ENCODE measurements around the gene WLS. TPM values are rescaled to one million over a fixed set of nuclear protein-coding genes. Genes with fewer than 3 reads are reported as not detected.
A peak's percentile ranks its signal among the peaks of the same experiment; 100 is the strongest.

WLS gene
- total RNA-seq, 1 donor from 2014 or later, result 29.9 TPM

GRCh38 chr1:68180441-68181164 lies 51.7 kb downstream of the WLS start:
- Histone ChIP-seq H3K36me3 (no peaks in the 10 kb centered on the region), H3K27me3 (no peaks in the 10 kb centered on the region), H3K27ac (no peak overlapping the region), H3K4me1 (peaks cover 0 to 26% of the 10 kb centered on the region in 2 donors), H3K9me3 (no peaks in the 10 kb centered on the region), H3K4me3 (no peak overlapping the region)
- intact Hi-C loops (cut with DNase I), result no loop called here
- TF ChIP-seq, protein P1, sequence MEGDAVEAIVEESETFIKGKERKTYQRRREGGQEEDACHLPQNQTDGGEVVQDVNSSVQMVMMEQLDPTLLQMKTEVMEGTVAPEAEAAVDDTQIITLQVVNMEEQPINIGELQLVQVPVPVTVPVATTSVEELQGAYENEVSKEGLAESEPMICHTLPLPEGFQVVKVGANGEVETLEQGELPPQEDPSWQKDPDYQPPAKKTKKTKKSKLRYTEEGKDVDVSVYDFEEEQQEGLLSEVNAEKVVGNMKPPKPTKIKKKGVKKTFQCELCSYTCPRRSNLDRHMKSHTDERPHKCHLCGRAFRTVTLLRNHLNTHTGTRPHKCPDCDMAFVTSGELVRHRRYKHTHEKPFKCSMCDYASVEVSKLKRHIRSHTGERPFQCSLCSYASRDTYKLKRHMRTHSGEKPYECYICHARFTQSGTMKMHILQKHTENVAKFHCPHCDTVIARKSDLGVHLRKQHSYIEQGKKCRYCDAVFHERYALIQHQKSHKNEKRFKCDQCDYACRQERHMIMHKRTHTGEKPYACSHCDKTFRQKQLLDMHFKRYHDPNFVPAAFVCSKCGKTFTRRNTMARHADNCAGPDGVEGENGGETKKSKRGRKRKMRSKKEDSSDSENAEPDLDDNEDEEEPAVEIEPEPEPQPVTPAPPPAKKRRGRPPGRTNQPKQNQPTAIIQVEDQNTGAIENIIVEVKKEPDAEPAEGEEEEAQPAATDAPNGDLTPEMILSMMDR (IDR thresholded peaks at IDR 0.05), result no peak
- no peak for DNase-seq (ENCODE audit: low spot score in 2 of 2)

DNA sequence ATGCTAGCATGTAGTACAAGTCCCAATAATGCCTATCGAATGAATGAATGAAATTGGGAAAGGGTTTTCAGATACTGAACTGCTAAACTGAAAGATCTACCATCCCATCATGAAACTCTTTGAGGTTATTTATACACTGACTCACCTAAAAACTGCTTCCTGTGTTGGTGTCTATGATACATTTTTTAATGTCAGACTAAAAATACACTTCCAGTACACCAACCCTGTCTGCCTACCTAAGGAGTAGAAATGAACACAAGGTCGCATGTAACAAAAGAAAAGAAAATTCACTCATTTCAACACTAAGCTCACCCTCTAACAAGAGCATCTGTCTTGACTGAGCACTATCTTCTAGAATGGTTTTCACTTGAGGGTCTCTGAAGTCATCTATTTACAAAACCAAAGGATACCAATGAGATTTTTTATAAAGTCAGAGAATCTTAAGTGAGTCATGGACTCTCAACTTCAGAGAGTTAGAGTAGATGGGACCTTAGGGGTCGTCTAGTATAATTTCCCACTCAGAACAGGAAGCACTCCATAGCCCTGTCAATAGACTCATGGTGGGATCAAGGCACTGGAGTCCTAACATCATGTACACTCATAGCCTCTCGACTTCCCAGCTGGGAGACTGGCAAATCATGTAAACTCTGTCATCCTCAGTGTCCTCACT lies 53.4 kb downstream of the WLS start:
- H3K36me3 ChIP-seq, result no peaks in the 10 kb centered on the region
- H3K4me1 ChIP-seq, result peaks cover 5 to 41% of the 10 kb centered on the region in 2 donors
- H3K9me3 ChIP-seq, result no peaks in the 10 kb centered on the region
- no peak overlapping the region for H3K27ac ChIP-seq
- intact Hi-C loops (cut with DNase I), result loop anchor here (5.0 kb wide), 1 partner anchor 37 kb away; no protein-coding TSS in a partner anchor
- DNase-seq (ENCODE audit: low spot score in 2 of 2), result no peak
- H3K27me3 ChIP-seq, result no peaks in the 10 kb centered on the region
- H3K4me3 ChIP-seq, result no peak overlapping the region
- TF ChIP-seq, protein P1 (IDR thresholded peaks at IDR 0.05), result no peak

DNA sequence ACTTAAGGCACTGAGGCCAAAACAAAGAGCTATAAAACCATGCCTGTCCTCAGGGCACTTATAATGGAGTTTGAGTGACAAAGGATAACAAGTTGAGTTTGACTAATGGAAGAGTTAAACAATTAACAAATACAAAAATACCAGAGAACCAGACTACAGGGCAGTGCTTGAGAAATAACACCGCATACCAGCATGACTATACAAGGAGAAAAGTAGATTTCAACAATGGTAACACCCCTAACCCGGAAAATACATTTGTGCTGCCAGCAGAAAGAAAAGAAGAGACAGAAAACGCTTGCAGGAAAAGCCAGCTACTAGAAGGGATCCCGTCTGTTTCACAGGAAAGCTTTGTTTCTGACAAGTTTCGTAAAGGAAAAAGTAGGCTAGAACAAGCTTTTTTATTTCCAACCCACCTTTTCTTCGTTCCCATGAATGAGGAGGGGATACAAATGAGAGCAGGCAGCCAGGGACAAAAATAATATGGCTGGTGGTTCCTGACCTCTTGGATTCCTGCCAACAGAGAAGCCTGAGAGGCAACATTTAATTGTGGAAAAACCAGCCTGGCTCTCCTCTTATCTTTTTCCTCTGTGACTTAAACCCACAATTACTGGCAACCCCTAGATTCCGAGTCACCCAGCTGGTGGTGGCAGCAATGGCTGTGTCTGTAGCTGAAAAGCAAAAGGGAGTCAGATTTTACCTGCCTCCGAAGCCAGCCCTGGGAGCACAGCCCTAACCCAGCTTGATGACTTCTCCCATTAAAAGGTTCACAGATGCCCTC lies 56.5 kb downstream of the WLS start:
- Histone ChIP-seq H3K9me3 (no peaks in the 10 kb centered on the region), H3K4me3 (peak overlapping the region in 1 of 2 donors; percentile 32), H3K36me3 (no peaks in the 10 kb centered on the region), H3K27me3 (no peaks in the 10 kb centered on the region), H3K27ac (peak overlapping the region; percentile 59 to 66), H3K4me1 (peaks cover 5 to 47% of the 10 kb centered on the region in 2 donors)
- DNase-seq (ENCODE audit: low spot score in 2 of 2), result no peak
- TF ChIP-seq, protein P1 (IDR thresholded peaks at IDR 0.05), result no peak
- intact Hi-C loops (cut with DNase I), result loop anchor here (5.0 kb wide), 1 partner anchor 34 kb away; no protein-coding TSS in a partner anchor

DNA sequence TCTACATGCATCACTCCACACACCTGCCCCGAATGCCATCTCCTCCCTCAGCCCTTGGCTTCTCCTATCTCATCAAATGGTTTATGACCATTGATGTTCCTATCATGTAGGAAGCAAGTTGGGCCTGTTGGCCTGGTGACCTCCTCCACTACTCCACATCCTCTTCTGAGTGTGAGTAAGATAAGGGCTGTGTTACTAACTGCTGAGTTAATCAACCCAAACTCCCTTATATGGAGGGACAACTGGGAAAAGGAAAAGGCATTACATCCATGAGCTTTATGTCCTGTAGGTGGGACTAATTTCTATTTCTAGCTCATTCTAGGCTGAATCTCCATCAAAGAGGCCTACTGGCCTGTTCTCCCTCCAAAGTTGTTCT lies 57.6 kb downstream of the WLS start:
- DNase-seq (ENCODE audit: low spot score in 2 of 2), result no peak
- Histone ChIP-seq H3K9me3 (no peaks in the 10 kb centered on the region), H3K4me3 (no peak overlapping the region), H3K4me1 (peaks cover 5 to 47% of the 10 kb centered on the region in 2 donors), H3K27me3 (no peaks in the 10 kb centered on the region), H3K36me3 (no peaks in the 10 kb centered on the region), H3K27ac (peak overlapping the region; percentile 58 to 66)
- TF ChIP-seq, protein P1 (IDR thresholded peaks at IDR 0.05), result no peak
- intact Hi-C loops (cut with DNase I), result loop anchor here (1.0 to 5.0 kb wide), 3 partner anchors 32 to 57 kb away; no protein-coding TSS in a partner anchor

DNA sequence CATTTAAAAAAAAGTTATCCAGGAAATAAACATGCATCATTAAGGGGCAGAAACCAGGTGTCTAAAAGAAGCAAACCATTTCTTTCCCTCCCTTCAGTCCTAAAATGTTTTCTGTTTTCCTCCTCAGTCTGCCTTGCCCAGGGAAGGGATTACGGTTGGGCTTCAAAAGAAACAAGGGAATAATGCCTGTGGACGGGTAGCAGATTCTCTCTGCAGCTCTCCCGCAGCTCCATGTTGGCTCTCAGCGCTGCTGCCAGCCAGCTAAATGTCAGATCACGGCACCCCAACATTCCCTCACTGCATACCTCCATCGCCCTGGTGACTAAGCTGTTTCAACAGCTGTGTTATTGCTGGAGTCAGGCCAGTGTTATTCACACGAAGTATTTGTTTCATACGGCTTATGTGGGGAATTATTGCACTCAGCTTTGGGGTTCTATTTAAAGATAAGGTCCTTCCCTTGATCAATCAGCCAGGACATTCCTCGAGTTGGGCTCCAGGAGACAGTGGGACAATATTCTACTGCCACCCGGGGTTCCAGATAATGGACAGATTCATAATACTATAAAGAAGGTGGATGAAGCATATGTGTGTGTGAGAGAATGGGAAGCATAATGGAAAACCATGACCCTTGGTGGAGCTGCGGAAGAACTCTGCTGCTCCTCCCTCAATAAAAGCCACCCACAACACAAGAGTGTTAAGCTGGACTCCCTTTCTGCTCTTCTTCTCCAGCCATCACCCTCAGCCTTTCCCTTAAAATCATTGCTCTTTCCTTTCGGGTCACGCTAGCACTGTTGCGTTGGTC lies 58.2 kb downstream of the WLS start:
- Histone ChIP-seq H3K27me3 (no peaks in the 10 kb centered on the region), H3K9me3 (no peaks in the 10 kb centered on the region), H3K36me3 (no peaks in the 10 kb centered on the region), H3K4me1 (peaks cover 5 to 47% of the 10 kb centered on the region in 2 donors), H3K27ac (peak overlapping the region; percentile 58 to 66), H3K4me3 (peak overlapping the region; percentile 23 to 28)
- intact Hi-C loops (cut with DNase I), result loop anchor here (1.0 to 5.0 kb wide), 2 partner anchors 52 to 57 kb away; no protein-coding TSS in a partner anchor
- TF ChIP-seq, protein P1 (IDR thresholded peaks at IDR 0.05), result no peak
- DNase-seq (ENCODE audit: low spot score in 2 of 2), result peak in 1 of 2 donors; percentile 86
